ENCODE results near the gene DLG5. TPM values are rescaled to one million over a fixed set of nuclear protein-coding genes. Genes with fewer than 3 reads are reported as not detected.

Gene DLG5
- total and polyA plus RNA-seq, 10 of the 15 experiments (the other 5 are each of a cell fraction or from before 2014, with no cell fraction given), result 0.18 to 6.6 (median 2.7) TPM

DNA sequence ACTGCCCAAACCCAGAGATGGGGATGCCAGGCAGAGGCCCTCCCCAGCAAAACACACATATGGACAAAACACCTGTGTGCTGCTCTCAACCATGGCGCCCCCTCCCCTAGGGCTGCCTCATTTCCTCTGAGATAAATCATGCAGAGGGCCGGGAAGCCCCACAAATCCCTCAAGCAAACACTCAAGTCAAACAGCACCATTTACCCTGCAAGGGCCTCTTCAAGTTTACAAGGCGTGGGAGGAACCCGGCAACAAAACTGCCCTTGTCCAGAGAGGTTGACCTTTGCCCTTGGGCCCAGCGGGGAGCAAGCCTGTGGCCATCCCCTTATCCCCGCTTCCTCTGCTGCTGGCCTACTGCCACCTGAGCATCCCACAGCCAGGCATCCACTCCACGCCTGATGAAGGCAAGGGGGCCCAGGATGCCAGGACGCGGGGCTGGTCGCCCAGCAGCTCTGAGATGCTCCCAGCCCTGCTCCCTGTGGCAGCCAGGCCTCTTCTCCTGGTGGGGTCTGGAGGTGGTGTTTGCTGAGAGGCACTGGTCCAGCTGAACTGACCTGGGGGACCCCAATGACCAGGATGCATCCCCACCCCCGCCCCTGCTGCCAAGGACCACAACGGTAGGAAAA, 77.4 kb downstream of the DLG5 start (continued):
- TF ChIP-seq, protein P1, sequence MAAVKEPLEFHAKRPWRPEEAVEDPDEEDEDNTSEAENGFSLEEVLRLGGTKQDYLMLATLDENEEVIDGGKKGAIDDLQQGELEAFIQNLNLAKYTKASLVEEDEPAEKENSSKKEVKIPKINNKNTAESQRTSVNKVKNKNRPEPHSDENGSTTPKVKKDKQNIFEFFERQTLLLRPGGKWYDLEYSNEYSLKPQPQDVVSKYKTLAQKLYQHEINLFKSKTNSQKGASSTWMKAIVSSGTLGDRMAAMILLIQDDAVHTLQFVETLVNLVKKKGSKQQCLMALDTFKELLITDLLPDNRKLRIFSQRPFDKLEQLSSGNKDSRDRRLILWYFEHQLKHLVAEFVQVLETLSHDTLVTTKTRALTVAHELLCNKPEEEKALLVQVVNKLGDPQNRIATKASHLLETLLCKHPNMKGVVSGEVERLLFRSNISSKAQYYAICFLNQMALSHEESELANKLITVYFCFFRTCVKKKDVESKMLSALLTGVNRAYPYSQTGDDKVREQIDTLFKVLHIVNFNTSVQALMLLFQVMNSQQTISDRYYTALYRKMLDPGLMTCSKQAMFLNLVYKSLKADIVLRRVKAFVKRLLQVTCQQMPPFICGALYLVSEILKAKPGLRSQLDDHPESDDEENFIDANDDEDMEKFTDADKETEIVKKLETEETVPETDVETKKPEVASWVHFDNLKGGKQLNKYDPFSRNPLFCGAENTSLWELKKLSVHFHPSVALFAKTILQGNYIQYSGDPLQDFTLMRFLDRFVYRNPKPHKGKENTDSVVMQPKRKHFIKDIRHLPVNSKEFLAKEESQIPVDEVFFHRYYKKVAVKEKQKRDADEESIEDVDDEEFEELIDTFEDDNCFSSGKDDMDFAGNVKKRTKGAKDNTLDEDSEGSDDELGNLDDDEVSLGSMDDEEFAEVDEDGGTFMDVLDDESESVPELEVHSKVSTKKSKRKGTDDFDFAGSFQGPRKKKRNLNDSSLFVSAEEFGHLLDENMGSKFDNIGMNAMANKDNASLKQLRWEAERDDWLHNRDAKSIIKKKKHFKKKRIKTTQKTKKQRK (IDR thresholded peaks at IDR 0.05; ENCODE audit: low read depth, low read length), result no peak
- TF ChIP-seq ETV6 (conservative IDR thresholded peaks at IDR 0.05 in 1 of 2, IDR thresholded peaks at IDR 0.05 in 1 of 2; ENCODE audit: borderline replicate concordance in 1 of 2, low read depth in 1 of 2) (no peak), HDAC2 (IDR thresholded peaks at IDR 0.05) (no peak), NR2C2 (IDR thresholded peaks at IDR 0.05; ENCODE audit: borderline replicate concordance, control insufficient read depth, insufficient read length, low read depth) (no peak), EGR1 (IDR thresholded peaks at IDR 0.05; ENCODE audit: borderline replicate concordance in 1 of 2, low read depth in 2 of 2, low read length in 2 of 2) (peak in 1 of 2 experiments; percentile 82; a peak in 1 of 3 replicates), IKZF1 (conservative IDR thresholded peaks at IDR 0.05) (peak; percentile 73), RUNX3 (IDR thresholded peaks at IDR 0.05; ENCODE audit: low read length) (peak; percentile 39; the same call in 1 of the 2 replicates), MYC (IDR thresholded peaks at IDR 0.05; ENCODE audit: insufficient read depth, insufficient read length, insufficient replicate concordance, low read length, severe bottlenecking) (no peak), POLR2AphosphoS2 (IDR thresholded peaks at IDR 0.05; ENCODE audit: low read depth, low read length) (no peak), HDAC6 (IDR thresholded peaks at IDR 0.05; ENCODE audit: unreplicated experiment) (no peak), NR2F1 (conservative IDR thresholded peaks at IDR 0.05) (peak; percentile 97), KAT2A (conservative IDR thresholded peaks at IDR 0.05; ENCODE audit: control insufficient read depth, low read depth, low read length) (no peak), SMC3 (IDR thresholded peaks at IDR 0.05; ENCODE audit: borderline replicate concordance, low read length) (no peak)
- TF ChIP-seq, protein P2, sequence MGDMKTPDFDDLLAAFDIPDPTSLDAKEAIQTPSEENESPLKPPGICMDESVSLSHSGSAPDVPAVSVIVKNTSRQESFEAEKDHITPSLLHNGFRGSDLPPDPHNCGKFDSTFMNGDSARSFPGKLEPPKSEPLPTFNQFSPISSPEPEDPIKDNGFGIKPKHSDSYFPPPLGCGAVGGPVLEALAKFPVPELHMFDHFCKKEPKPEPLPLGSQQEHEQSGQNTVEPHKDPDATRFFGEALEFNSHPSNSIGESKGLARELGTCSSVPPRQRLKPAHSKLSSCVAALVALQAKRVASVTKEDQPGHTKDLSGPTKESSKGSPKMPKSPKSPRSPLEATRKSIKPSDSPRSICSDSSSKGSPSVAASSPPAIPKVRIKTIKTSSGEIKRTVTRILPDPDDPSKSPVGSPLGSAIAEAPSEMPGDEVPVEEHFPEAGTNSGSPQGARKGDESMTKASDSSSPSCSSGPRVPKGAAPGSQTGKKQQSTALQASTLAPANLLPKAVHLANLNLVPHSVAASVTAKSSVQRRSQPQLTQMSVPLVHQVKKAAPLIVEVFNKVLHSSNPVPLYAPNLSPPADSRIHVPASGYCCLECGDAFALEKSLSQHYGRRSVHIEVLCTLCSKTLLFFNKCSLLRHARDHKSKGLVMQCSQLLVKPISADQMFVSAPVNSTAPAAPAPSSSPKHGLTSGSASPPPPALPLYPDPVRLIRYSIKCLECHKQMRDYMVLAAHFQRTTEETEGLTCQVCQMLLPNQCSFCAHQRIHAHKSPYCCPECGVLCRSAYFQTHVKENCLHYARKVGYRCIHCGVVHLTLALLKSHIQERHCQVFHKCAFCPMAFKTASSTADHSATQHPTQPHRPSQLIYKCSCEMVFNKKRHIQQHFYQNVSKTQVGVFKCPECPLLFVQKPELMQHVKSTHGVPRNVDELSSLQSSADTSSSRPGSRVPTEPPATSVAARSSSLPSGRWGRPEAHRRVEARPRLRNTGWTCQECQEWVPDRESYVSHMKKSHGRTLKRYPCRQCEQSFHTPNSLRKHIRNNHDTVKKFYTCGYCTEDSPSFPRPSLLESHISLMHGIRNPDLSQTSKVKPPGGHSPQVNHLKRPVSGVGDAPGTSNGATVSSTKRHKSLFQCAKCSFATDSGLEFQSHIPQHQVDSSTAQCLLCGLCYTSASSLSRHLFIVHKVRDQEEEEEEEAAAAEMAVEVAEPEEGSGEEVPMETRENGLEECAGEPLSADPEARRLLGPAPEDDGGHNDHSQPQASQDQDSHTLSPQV (IDR thresholded peaks at IDR 0.05), result no peak
- TF ChIP-seq, protein P3, sequence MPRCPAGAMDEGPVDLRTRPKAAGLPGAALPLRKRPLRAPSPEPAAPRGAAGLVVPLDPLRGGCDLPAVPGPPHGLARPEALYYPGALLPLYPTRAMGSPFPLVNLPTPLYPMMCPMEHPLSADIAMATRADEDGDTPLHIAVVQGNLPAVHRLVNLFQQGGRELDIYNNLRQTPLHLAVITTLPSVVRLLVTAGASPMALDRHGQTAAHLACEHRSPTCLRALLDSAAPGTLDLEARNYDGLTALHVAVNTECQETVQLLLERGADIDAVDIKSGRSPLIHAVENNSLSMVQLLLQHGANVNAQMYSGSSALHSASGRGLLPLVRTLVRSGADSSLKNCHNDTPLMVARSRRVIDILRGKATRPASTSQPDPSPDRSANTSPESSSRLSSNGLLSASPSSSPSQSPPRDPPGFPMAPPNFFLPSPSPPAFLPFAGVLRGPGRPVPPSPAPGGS (IDR thresholded peaks at IDR 0.05; ENCODE audit: borderline replicate concordance, insufficient read depth, low read depth, low read length, poor library complexity, severe bottlenecking), result no peak
- TF ChIP-seq, protein P4, sequence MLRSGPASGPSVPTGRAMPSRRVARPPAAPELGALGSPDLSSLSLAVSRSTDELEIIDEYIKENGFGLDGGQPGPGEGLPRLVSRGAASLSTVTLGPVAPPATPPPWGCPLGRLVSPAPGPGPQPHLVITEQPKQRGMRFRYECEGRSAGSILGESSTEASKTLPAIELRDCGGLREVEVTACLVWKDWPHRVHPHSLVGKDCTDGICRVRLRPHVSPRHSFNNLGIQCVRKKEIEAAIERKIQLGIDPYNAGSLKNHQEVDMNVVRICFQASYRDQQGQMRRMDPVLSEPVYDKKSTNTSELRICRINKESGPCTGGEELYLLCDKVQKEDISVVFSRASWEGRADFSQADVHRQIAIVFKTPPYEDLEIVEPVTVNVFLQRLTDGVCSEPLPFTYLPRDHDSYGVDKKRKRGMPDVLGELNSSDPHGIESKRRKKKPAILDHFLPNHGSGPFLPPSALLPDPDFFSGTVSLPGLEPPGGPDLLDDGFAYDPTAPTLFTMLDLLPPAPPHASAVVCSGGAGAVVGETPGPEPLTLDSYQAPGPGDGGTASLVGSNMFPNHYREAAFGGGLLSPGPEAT (IDR thresholded peaks at IDR 0.05; ENCODE audit: low read depth), result peak; percentile 13; the same call in 1 of the 2 replicates
